Measurements from ENCODE around the gene SLA2. TPM values are rescaled to one million over a fixed set of nuclear protein-coding genes. Genes with fewer than 3 reads are reported as not detected.
"Not testable (repeated sequence)": the region's sequence is repeated elsewhere in the genome, so short reads cannot be mapped to it uniquely, and the experiment has no call there.

The SLA2 gene
- total and polyA plus RNA-seq, 2 of the 4 experiments (the other 2 are of a cell fraction) = 0.03 TPM; not detected in 1

DNA sequence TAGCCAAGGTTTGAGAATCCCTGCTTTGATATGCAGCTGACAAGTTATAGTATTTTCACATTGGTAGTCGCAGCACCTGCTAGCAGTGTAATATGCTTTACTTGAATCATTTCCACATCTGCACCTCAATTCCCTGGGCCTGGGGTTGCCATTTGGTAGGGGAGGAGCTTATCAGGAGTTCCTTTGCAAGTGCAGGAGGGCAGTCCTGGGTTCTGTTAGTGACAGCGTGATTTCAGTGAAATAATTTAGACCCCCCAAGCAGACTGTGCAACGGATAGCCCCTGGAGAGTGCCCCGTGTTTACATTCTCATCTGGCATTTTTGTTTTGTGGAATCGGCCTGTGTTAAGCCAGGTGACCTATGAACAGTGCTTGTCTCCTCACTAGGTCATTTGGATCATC lies 34.4 kb downstream of the SLA2 start:
- H3K27me3 ChIP-seq (ENCODE audit: control insufficient read depth, insufficient read depth, low read length) = no peaks in the 10 kb centered on the region
- no peak overlapping the region for H3K4ac ChIP-seq (ENCODE audit: low read depth, low read length)
- H2AFZ ChIP-seq (replicated peaks; ENCODE audit: low read length, poor library complexity) = no peak overlapping the region
- no peak overlapping the region for H2AK9ac ChIP-seq (replicated peaks; ENCODE audit: low read depth, low read length, poor library complexity)
- DNase-seq = no peak
- no peak overlapping the region for H4K5ac ChIP-seq (ENCODE audit: low read depth, low read length)
- no peak for ATAC-seq (ENCODE audit: low read depth)
- H2BK120ac ChIP-seq (ENCODE audit: low read depth, low read length) = no peak overlapping the region
- CTCF ChIA-PET = no interaction called here
- no peak overlapping the region for H2AK5ac ChIP-seq (ENCODE audit: low read depth, low read length)
- in situ Hi-C loops (cut with MboI; ENCODE audit: low sequenced_read_pairs) (loop anchor here (5.0 to 10.0 kb wide), 2 partner anchors 143 to 276 kb away; no protein-coding TSS in a partner anchor), intact Hi-C loops (cut with micrococcal nuclease) (loop anchor here (1.0 to 10.0 kb wide), 2 partner anchors 143 to 273 kb away; no protein-coding TSS in a partner anchor), dilution Hi-C loops (cut with HindIII; ENCODE audit: low sequenced_read_pairs, unreplicated experiment) (no loop called here)
- H3K9me1 ChIP-seq (ENCODE audit: insufficient read depth, low read length) = peaks cover 4% of the 10 kb centered on the region; the same call in 1 of the 2 replicates
- peaks cover 13% of the 10 kb centered on the region; the same call in 1 of the 2 replicates for H4K20me1 ChIP-seq (ENCODE audit: insufficient read depth, low read length)
- H3K56ac ChIP-seq (ENCODE audit: extremely low read depth, insufficient read depth, low read length) = no peak overlapping the region
- WGBS, 2 experiments (ENCODE audit: extremely low coverage in 2 of 2, insufficient read length in 1 of 2) = 80% methylated on average over 2 of the region's 5 CpGs; no CpG with 5 or more reads in 1 of the 2 experiments
- H3K4me1 ChIP-seq (ENCODE audit: control insufficient read depth, insufficient read depth, low read length) = no peaks in the 10 kb centered on the region; the same call in 1 of the 2 replicates
- no peak overlapping the region for H2BK5ac ChIP-seq (ENCODE audit: low read depth, low read length, poor library complexity, severe bottlenecking)
- peaks cover 12 to 23% of the 10 kb centered on the region in 2 experiments for H3K79me1 ChIP-seq (ENCODE audit: low read depth in 1 of 2, low read length in 2 of 2)
- no peak overlapping the region for H4K8ac ChIP-seq (ENCODE audit: low read depth in 2 of 2, low read length in 2 of 2)
- no peak overlapping the region for H3K9ac ChIP-seq (ENCODE audit: low read depth, low read length)
- BruUV-seq (replicated peaks) = no TSS peak
- no peak overlapping the region for H3K18ac ChIP-seq (ENCODE audit: low read depth, low read length)
- no peak for TF ChIP-seq MXI1 (IDR thresholded peaks at IDR 0.05; ENCODE audit: borderline replicate concordance, low read depth, low read length)
- no peak for TF ChIP-seq MAZ (IDR thresholded peaks at IDR 0.05; ENCODE audit: borderline replicate concordance, low read depth, low read length)
- TF ChIP-seq CHD1 (IDR thresholded peaks at IDR 0.05; ENCODE audit: low read depth, low read length) = no peak
- TF ChIP-seq NFE2L2 (IDR thresholded peaks at IDR 0.05; ENCODE audit: low read depth, low read length) = no peak
- TF ChIP-seq ELK1 (IDR thresholded peaks at IDR 0.05; ENCODE audit: borderline replicate concordance, low read depth, low read length) = no peak
- H3K9me3 ChIP-seq (ENCODE audit: control insufficient read depth, insufficient read depth, low read length) = no peaks in the 10 kb centered on the region
- H2BK20ac ChIP-seq (ENCODE audit: low read depth, low read length) = no peak overlapping the region
- no peak overlapping the region for H3K4me3 ChIP-seq (ENCODE audit: insufficient read depth, low read depth, low read length)
- H3K27ac ChIP-seq (ENCODE audit: insufficient read depth, low read length) = no peak overlapping the region
- H3K4me2 ChIP-seq (ENCODE audit: low read depth, low read length) = no peak overlapping the region
- no peak overlapping the region for H3K14ac ChIP-seq (replicated peaks; ENCODE audit: low read depth, low read length)
- no peak overlapping the region for H4K91ac ChIP-seq (ENCODE audit: insufficient read depth, low read depth, low read length)
- H2BK15ac ChIP-seq (ENCODE audit: low read depth, low read length) = no peak overlapping the region
- POLR2A ChIA-PET (ENCODE audit: unreplicated experiment) = no interaction called here
- no peak overlapping the region for H3K23ac ChIP-seq (ENCODE audit: low read depth, low read length)
- peaks cover 52% of the 10 kb centered on the region for H3K36me3 ChIP-seq (ENCODE audit: control insufficient read depth, insufficient read depth, low read length)

DNA sequence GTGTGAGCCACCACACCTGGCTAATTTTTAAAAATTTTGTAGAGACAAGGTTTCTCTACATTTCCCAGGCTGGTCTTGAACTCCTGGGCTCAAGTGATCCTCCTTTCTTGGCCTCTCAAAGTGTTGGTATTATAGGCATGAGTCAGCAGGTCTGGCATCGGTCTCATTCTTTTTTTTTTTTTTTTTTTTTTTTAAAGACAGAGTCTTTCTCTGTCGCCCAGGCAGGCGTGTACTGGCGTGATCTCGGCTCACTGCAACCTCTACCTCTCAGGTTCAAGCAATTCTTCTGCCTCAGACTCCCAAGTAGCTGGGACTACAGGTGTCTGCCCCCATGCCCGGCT lies 37.6 kb downstream of the SLA2 start:
- BruUV-seq (replicated peaks); DNase-seq; in situ Hi-C loops (cut with MboI; ENCODE audit: low sequenced_read_pairs); H3K23ac ChIP-seq (ENCODE audit: low read depth, low read length); H2AK5ac ChIP-seq (ENCODE audit: low read depth, low read length); H3K4ac ChIP-seq (ENCODE audit: low read depth, low read length); H3K14ac ChIP-seq (replicated peaks; ENCODE audit: low read depth, low read length); CTCF ChIA-PET; H3K4me2 ChIP-seq (ENCODE audit: low read depth, low read length); H2AK9ac ChIP-seq (replicated peaks; ENCODE audit: low read depth, low read length, poor library complexity); H2BK20ac ChIP-seq (ENCODE audit: low read depth, low read length); dilution Hi-C loops (cut with HindIII; ENCODE audit: low sequenced_read_pairs, unreplicated experiment); H3K56ac ChIP-seq (ENCODE audit: extremely low read depth, insufficient read depth, low read length); H3K9ac ChIP-seq (ENCODE audit: low read depth, low read length); H3K9me1 ChIP-seq (ENCODE audit: insufficient read depth, low read length); ATAC-seq (ENCODE audit: low read depth); H3K9me3 ChIP-seq (ENCODE audit: control insufficient read depth, insufficient read depth, low read length); intact Hi-C loops (cut with micrococcal nuclease); H3K4me3 ChIP-seq (ENCODE audit: insufficient read depth, low read depth, low read length); H4K5ac ChIP-seq (ENCODE audit: low read depth, low read length); H2AFZ ChIP-seq (replicated peaks; ENCODE audit: low read length, poor library complexity); H2BK15ac ChIP-seq (ENCODE audit: low read depth, low read length); H3K18ac ChIP-seq (ENCODE audit: low read depth, low read length); H4K8ac ChIP-seq (ENCODE audit: low read depth in 2 of 2, low read length in 2 of 2); H3K27ac ChIP-seq (ENCODE audit: insufficient read depth, low read length); H3K27me3 ChIP-seq (ENCODE audit: control insufficient read depth, insufficient read depth, low read length); H2BK120ac ChIP-seq (ENCODE audit: low read depth, low read length); H4K91ac ChIP-seq (ENCODE audit: insufficient read depth, low read depth, low read length); H2BK5ac ChIP-seq (ENCODE audit: low read depth, low read length, poor library complexity, severe bottlenecking); H3K4me1 ChIP-seq (ENCODE audit: control insufficient read depth, insufficient read depth, low read length): not testable (repeated sequence)
- WGBS, 2 experiments (ENCODE audit: extremely low coverage in 2 of 2, insufficient read length in 1 of 2) = 100% methylated on average over 1 of the region's 6 CpGs; no CpG with 5 or more reads in 1 of the 2 experiments
- Histone ChIP-seq H4K20me1 (ENCODE audit: insufficient read depth, low read length) (peaks cover 15% of the 10 kb centered on the region; the same call in 1 of the 2 replicates), H3K36me3 (ENCODE audit: control insufficient read depth, insufficient read depth, low read length) (peaks cover 35% of the 10 kb centered on the region), H3K79me1 (ENCODE audit: low read depth in 1 of 2, low read length in 2 of 2) (peaks cover 12 to 34% of the 10 kb centered on the region in 2 experiments)
- POLR2A ChIA-PET (ENCODE audit: unreplicated experiment) = interaction anchor here (0.5 kb wide), 1 partner anchor 10 kb away, joined by 4 read pairs; no protein-coding TSS in a partner anchor

Measured in IMR-90 (cell line).